Measurements from ENCODE around the gene TBC1D3B. TPM values are rescaled to one million over a fixed set of nuclear protein-coding genes. Genes with fewer than 3 reads are reported as not detected.
"Not testable (repeated sequence)": the region's sequence is repeated elsewhere in the genome, so short reads cannot be mapped to it uniquely, and the experiment has no call there.

Gene TBC1D3B
- total RNA-seq, 1 experiment from 2014 or later = not detected

DNA sequence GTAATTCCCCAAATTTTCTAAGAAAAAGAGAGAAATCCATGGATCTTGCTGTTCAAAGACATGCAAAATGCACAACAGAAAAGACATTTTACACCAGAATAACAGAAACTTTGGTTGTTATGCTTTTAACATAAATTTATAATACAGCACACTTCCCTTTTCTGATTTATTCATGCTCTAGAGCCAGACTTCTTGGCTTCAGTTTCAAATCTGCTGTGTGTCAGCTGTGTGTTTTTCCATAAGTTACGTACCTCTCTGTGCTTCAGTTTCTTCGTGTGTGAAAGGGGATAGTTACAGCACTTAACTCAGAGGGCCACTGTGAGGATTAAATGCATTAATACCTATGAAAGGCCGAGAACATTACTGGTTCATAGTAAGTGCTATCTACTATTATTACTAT, 26.9 kb upstream of the TBC1D3B start:
- DNase-seq (ENCODE audit: low spot score) = no peak
- in situ Hi-C loops (cut with HindIII; ENCODE audit: low sequenced_read_pairs) = no loop called here

- DNase-seq (ENCODE audit: low spot score); in situ Hi-C loops (cut with HindIII; ENCODE audit: low sequenced_read_pairs): not testable (repeated sequence)
Observed at GRCh38 chr17:36201506-36201905, 25.1 kb upstream of the TBC1D3B start.

- in situ Hi-C loops (cut with HindIII; ENCODE audit: low sequenced_read_pairs); DNase-seq (ENCODE audit: low spot score): not testable (repeated sequence)
Observed at GRCh38 chr17:36201102-36201501, 24.7 kb upstream of the TBC1D3B start.

DNA sequence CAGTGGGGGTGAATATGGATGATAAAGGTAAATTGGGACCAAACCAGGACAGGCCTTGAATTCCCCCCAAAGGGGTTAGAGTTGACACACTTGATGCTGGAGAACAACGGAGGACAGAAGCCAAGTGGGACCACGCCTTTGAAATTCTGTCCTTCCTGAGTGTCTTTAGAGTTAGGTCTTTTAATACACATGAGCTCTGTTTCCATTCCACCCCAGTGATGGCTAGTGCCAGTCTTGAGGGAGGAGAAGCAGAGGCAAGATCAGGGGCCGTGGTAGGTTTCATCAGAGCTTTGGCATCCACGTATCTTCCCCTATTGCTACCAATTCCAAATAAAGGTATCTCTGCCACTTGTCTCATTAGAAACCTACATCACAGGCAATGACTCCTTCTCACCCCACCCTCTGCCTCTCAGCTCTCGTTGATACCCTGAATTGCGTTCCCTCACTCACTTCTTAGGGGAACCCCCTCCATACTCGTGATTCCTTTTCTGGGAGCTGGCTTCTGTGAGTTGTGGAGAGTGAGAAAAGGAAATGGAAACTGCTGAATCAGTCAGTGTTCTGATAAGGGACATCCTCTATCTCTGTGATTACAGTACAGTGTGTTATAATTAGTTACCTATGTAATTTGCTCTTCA, 22.5 kb upstream of the TBC1D3B start:
- DNase-seq (ENCODE audit: low spot score) = no peak
- in situ Hi-C loops (cut with HindIII; ENCODE audit: low sequenced_read_pairs) = no loop called here

GRCh38 chr17:36197387-36197703, 20.9 kb upstream of the TBC1D3B start:
- in situ Hi-C loops (cut with HindIII; ENCODE audit: low sequenced_read_pairs) = no loop called here
- no peak for DNase-seq (ENCODE audit: low spot score)

- in situ Hi-C loops (cut with HindIII; ENCODE audit: low sequenced_read_pairs) = no loop called here
- DNase-seq (ENCODE audit: low spot score) = no peak
Observed at GRCh38 chr17:36196131-36196486, 19.7 kb upstream of the TBC1D3B start.

GRCh38 chr17:36195434-36196130, 19.1 kb upstream of the TBC1D3B start:
- in situ Hi-C loops (cut with HindIII; ENCODE audit: low sequenced_read_pairs) = no loop called here
- no peak for DNase-seq (ENCODE audit: low spot score)

DNA sequence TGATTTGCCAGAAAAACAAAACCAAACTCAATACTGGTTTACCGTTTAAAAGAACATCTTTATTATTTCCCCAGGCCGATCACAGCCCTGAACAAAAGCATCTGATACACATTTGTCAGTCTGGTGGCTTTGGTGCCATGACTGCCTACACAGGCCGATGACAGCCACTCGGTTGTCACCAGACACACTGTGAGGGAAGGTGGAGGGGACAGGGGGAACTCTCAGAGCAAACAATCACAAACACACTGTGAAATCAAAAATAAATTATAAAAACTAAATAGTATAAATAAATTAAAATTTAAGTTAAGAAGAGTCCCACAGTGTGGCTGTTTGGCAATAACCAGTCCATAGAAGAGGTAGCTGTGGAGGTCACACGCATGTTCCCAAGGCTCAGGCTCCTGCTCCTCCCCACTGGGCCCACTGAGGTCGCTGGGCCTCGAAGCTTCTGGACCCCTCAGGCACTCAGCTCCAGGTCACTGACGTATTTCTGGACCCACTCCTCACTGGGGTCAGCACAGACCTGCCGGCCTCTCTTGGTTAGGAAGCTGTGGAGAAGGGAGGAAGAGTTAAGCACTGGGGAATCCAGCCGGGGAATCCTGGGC, 18.5 kb upstream of the TBC1D3B start:
- DNase-seq (ENCODE audit: low spot score); in situ Hi-C loops (cut with HindIII; ENCODE audit: low sequenced_read_pairs): not testable (repeated sequence)

- DNase-seq (ENCODE audit: low spot score); in situ Hi-C loops (cut with HindIII; ENCODE audit: low sequenced_read_pairs): not testable (repeated sequence)
Observed at GRCh38 chr17:36194147-36194831, 17.9 kb upstream of the TBC1D3B start.

GRCh38 chr17:36193216-36193775, 16.9 kb upstream of the TBC1D3B start:
- in situ Hi-C loops (cut with HindIII; ENCODE audit: low sequenced_read_pairs) = no loop called here

GRCh38 chr17:36190549-36191330, 14.3 kb upstream of the TBC1D3B start:
- in situ Hi-C loops (cut with HindIII; ENCODE audit: low sequenced_read_pairs) = not testable (repeated sequence)

More at GRCh38 chr17:36193216-36193775, 16.9 kb upstream of the TBC1D3B start:
- no peak for DNase-seq (ENCODE audit: low spot score)

GRCh38 chr17:36189993-36190392, 13.6 kb upstream of the TBC1D3B start:
- DNase-seq (ENCODE audit: low spot score); in situ Hi-C loops (cut with HindIII; ENCODE audit: low sequenced_read_pairs): not testable (repeated sequence)

More at GRCh38 chr17:36190549-36191330, 14.3 kb upstream of the TBC1D3B start:
- DNase-seq (ENCODE audit: low spot score) = not testable (repeated sequence)

DNA sequence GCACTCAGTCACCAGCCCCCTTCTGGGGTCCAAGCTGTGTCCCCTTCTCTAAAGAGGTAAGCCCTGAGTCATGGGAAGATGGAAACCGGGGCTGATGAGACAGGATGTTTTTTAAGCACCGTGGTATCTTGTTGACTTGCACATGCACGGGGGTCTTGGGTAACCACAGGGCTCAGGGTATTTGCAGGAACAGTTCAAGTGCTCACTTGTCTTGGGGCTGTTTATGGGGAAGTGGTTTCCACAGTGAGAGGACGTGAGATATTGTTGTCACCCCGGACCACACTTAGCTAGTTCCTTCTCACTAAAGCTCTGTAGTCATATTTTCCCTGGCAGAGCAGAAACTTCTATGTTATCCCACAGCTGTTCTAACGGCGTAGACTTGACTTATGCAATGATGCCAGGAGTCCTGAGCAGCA, 12.5 kb upstream of the TBC1D3B start:
- DNase-seq (ENCODE audit: low spot score) = no peak
- in situ Hi-C loops (cut with HindIII; ENCODE audit: low sequenced_read_pairs) = no loop called here

- in situ Hi-C loops (cut with HindIII; ENCODE audit: low sequenced_read_pairs) = not testable (repeated sequence)
Observed at GRCh38 chr17:36187943-36188665, 11.7 kb upstream of the TBC1D3B start.

DNA sequence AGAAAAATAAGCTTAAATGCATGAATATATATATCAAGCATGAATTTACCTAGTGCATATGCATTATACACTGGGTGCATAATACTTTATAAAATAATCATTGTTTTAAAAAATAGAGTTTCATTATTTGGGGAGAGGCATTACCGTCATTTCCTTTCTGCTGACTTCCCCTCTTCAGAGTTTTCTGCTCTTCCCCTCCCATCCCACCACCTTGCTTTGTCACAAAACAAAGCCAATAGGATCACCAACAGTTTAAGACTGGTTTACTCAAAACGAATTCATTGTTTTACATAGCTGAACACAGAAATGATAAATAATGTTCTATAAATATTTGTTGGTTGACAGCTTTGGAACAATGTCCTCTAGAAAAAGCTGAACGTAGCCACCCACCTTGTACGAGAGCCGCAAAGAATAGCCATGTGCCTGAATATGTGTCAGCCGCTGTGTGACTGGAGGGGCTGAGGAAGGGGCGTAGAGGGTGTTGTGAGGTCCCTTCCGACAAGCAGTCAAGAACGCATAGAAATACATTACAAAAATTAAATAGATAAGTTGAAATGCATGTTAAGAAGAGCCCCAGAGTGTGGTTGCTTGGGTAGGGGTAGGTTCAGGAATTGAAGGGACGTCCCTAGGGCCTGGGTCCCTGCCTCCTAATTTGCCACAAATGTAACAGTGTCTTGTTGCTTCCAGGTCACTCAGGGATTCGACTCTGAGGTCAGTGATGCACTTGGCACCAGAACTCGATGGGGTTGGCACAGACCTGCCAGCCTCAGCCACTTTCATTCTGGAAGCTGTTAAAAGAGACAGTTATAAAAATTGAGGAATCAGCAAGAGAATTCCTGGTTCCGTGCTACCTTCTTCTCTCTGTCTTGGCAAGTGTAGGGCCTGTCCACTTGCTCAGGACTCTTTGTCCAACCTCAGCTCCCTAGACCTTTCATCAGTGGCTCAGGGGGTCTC, 10.7 kb upstream of the TBC1D3B start:
- DNase-seq (ENCODE audit: low spot score); in situ Hi-C loops (cut with HindIII; ENCODE audit: low sequenced_read_pairs): not testable (repeated sequence)

More at GRCh38 chr17:36187943-36188665, 11.7 kb upstream of the TBC1D3B start:
- DNase-seq (ENCODE audit: low spot score) = not testable (repeated sequence)

DNA sequence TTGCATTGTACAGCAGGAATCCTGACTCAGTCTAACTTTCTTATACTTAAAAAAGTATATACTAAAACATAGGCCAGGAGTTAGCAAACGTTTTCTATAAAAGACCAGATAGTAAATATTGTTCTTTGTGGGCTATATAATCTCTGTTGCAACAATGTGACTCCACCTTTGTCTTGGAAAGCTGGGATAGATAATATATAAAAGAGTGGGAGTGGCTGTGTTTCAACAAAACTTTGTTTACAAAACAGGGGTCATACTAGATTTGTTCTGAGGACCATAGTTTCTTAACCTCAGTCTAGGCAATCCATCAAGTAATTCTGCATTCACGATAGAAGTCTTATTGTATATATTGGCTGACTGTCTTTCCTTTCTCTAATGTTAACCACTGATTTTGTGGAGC, 9.0 kb upstream of the TBC1D3B start:
- no peak for DNase-seq (ENCODE audit: low spot score)
- in situ Hi-C loops (cut with HindIII; ENCODE audit: low sequenced_read_pairs) = no loop called here

All from G401 (cell line).